Body of pancreas (tissue), 4 donors: Measurements from ENCODE around the gene SLC50A1. TPM values are rescaled to one million over a fixed set of nuclear protein-coding genes. Genes with fewer than 3 reads are reported as not detected.

Source experiments
- ATAC-seq: fragments of 150-250 bp; one replicate; pipeline ENCODE4 v1.9.1; 2016
- DNase-seq, 4 donors: peaks; one replicate each; pipeline ENCODE4 v3.0.0-alpha.2; 2019
- H3K27ac ChIP-seq, 4 donors: fragments of 200-600 bp; sonication (generic); 1 replicate in 3 of 4; 2 replicates in 1 of 4; pipeline versions ENCODE4 v1.5.1 to v1.6.1; 2016 to 2019; ENCODE audit warnings: mild to moderate bottlenecking in 1 of 4, mixed read lengths in 1 of 4, moderate library complexity in 1 of 4
- H3K27me3 ChIP-seq, 2 donors: fragments of 200-600 bp; sonication (generic); one replicate each; pipeline ENCODE4 v1.6.0; 2016; ENCODE audit warnings: mild to moderate bottlenecking in 1 of 2
- H3K36me3 ChIP-seq, 2 donors: fragments of 200-600 bp; sonication (generic); replicated peaks in 1 of 2; 2 replicates each; pipeline ENCODE4 v1.5.1; 2016; ENCODE audit warnings: low read depth in 2 of 2; ENCODE audit not compliant: insufficient read depth in 1 of 2
- H3K4me1 ChIP-seq: fragments of 200-600 bp; sonication (generic); one replicate; pipeline ENCODE4 v1.6.0; 2016
- H3K4me3 ChIP-seq, 2 donors: fragments of 200-600 bp; sonication (generic); 1 replicate in 1 of 2; 2 replicates in 1 of 2; pipeline ENCODE4 v1.5.1; 2016 to 2019
- H3K9me3 ChIP-seq, 3 donors: fragments of 200-600 bp; sonication (generic); 1 replicate in 2 of 3; 2 replicates in 1 of 3; pipeline ENCODE4 v1.5.1; 2016
- POLR2A ChIP-seq, 3 donors: fragments of 450-650 bp; IDR thresholded peaks; one replicate each; pipeline ENCODE4 v1.6.1; 2016; ENCODE audit warnings: antibody characterized with exemption in 3 of 3, mild to moderate bottlenecking in 2 of 3
- WGBS, 2 donors: methylation state at CpG; one replicate each; pipeline ENCODE4 v1.1.5; 2017; 5-methylcytosine and 5-hydroxymethylcytosine counted together
- intact Hi-C: fragments of 100-400 bp; cut with DNase I; formaldehyde crosslinking; loops from one replicate; pipeline ENCODE4 v1.15.1; 2023
- total RNA-seq, 2 donors: library from RNA; depleted of rRNA; stranded (reverse); fragments of >200 nt; gene quantifications; one replicate each; pipeline ENCODE4 v1.1.0, GENCODE V29; 2016
- TF ChIP-seq, protein P1 (sequence below), 7 experiments: fragments of 450-650 bp in 4 of 7; fragments of 200-600 bp in 3 of 7; sonication (generic) in 3 of 7; IDR thresholded peaks; one replicate each; pipeline ENCODE4 v1.5.1; 2016 to 2019; ENCODE audit warnings: antibody characterized with exemption in 7 of 7

Gene SLC50A1
- total RNA-seq, 2 donors from 2014 or later = 13.7 to 25.7 TPM

DNA sequence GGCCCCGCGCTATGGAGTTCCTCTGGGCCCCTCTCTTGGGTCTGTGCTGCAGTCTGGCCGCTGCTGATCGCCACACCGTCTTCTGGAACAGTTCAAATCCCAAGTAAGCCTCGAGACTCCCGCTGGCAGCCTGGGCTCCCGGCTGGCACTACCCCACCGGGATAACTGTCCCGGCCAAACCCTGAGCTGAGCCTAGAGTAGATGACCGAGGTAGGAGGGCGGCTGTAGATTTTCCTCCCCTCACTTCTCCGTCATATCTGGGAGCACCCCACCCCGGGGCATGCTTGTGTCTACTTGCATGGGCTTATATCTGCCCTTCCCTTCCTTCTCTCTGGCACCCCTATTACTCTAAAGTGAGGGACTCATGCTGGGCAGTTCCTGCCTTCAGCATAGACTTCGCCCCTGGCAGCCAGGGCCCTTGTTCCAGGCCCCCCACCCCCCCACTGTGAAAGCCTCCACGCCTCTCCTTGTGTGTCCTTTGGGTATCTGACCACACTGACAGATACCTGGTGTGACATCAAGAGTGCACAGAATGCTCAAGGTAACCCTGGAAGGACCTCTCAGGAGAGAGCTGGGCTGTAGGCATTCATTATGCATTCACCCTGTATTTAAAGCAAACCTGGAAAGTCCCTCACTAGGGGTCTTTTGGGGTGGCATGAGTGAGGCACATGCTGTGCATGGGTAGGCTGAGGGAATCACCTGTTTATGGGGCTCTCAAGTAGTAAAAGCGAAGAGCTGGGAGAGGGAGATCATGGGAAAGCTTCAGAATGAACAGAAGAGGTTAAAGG is 7.5 kb upstream of the SLC50A1 start:
- WGBS, 2 donors = 2 to 16% methylated on average over 1 to 17 of the region's 17 CpGs
- Histone ChIP-seq H3K4me1 (peaks cover 67% of the 10 kb centered on the region), H3K9me3 (no peaks in the 10 kb centered on the region), H3K36me3 (peaks cover 0 to 4% of the 10 kb centered on the region in 2 donors), H3K27ac (peak overlapping the region; percentile 94 to 99 (median 98)), H3K4me3 (peak overlapping the region; percentile 79 to 91), H3K27me3 (no peaks in the 10 kb centered on the region)
- TF ChIP-seq, protein P1, sequence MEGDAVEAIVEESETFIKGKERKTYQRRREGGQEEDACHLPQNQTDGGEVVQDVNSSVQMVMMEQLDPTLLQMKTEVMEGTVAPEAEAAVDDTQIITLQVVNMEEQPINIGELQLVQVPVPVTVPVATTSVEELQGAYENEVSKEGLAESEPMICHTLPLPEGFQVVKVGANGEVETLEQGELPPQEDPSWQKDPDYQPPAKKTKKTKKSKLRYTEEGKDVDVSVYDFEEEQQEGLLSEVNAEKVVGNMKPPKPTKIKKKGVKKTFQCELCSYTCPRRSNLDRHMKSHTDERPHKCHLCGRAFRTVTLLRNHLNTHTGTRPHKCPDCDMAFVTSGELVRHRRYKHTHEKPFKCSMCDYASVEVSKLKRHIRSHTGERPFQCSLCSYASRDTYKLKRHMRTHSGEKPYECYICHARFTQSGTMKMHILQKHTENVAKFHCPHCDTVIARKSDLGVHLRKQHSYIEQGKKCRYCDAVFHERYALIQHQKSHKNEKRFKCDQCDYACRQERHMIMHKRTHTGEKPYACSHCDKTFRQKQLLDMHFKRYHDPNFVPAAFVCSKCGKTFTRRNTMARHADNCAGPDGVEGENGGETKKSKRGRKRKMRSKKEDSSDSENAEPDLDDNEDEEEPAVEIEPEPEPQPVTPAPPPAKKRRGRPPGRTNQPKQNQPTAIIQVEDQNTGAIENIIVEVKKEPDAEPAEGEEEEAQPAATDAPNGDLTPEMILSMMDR (IDR thresholded peaks at IDR 0.05) = no peak
- no peak for TF ChIP-seq POLR2A (IDR thresholded peaks at IDR 0.05)
- ATAC-seq (no peak), DNase-seq (no peak)
- intact Hi-C loops = loop anchor here (5.0 kb wide), 1 partner anchor 36 kb away; no protein-coding TSS in a partner anchor

DNA sequence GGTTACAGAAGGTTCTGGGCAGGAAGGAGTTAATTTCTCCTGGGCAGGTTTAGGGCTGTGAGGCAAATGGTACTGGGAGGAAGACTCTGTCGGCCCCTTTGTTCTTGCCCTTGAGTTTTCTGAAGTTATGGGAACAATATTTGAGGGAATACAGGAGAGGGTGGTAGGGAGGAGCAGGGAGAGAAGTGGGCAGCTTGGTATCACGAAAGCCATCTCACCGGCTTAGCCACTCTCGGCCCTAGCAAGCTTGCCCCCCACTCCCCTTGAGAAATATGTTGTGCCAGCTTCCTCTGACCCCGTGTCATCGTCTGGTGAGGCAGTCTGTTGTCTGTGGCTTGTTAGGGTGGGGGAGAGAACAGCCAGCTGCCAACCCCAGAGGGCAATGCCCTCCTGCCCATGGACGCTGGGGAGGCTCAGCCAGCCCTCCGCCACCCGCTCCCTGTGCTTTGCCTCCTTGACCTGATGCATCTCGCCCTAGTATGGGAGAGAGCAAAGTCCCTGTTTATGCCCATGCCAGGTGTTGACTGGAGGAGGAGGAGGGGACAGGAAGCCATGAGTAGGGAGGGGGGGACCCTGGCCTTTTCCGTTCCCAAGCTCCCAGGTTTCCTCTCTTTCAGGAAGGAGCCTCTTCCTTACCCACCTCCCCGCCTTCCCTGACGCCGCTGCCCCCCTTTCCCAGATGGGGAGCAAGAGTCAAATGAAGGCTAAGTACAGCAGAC is 6.7 kb upstream of the SLC50A1 start:
- peak; percentile 65 to 84 (median 78) for DNase-seq
- peak; percentile 67 to 69 (median 67) for TF ChIP-seq POLR2A (IDR thresholded peaks at IDR 0.05)
- TF ChIP-seq, protein P1 (IDR thresholded peaks at IDR 0.05) = no peak
- no peaks in the 10 kb centered on the region for H3K9me3 ChIP-seq
- H3K27me3 ChIP-seq = no peaks in the 10 kb centered on the region
- peak overlapping the region; percentile 51 to 79 for H3K4me3 ChIP-seq
- peaks cover 74% of the 10 kb centered on the region for H3K4me1 ChIP-seq
- peaks cover 4 to 6% of the 10 kb centered on the region in 2 donors for H3K36me3 ChIP-seq
- H3K27ac ChIP-seq = peak overlapping the region; percentile 94 to 99 (median 98)
- intact Hi-C loops = loop anchor here (5.0 kb wide), 1 partner anchor 37 kb away; no protein-coding TSS in a partner anchor
- 1 to 3% methylated on average over 14 of the region's 14 CpGs for WGBS, 2 donors
- peak; percentile 38 for ATAC-seq

DNA sequence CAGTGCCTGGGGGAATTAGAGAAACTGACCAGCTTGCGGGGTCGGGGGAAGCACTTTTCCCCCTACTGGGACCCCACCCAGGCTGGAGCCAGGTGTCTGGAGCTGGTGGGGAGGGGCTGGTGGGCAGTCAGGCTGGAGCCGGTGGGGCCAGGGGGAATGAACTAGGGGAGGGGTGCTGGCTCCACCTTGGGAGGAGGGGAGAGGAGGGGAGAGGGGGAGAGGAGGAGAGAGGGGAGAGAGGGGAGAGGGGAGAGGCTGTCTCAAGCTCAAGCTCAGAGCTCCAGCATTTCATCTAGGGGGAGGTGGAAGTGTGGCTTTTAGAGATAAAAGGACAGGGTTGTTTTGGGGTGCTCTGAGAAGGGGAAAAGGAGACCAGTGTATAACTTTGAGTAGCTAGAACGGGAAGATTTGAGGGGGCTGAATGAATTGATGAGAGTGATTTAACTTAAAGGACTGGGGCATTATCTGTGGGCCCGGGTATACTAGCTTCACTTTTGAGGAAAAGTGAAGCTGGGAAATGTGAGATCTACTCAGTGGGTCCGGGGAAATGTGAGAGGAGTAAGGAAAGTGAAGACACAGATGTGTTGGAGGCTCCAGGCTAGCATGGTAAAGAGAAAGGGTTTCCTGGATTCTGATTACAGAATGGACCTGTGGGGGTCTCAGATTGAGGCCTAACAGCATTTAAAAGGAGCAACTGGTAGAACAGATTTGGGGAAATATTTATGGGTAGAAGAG is 5.2 kb upstream of the SLC50A1 start:
- TF ChIP-seq POLR2A (IDR thresholded peaks at IDR 0.05) = no peak
- TF ChIP-seq, protein P1 (IDR thresholded peaks at IDR 0.05) = no peak
- no peak for ATAC-seq
- peaks cover 4 to 9% of the 10 kb centered on the region in 2 donors for H3K36me3 ChIP-seq
- DNase-seq = no peak
- H3K27me3 ChIP-seq = no peaks in the 10 kb centered on the region
- peak overlapping the region; percentile 94 to 99 (median 98) for H3K27ac ChIP-seq
- 14 to 16% methylated on average over 6 of the region's 6 CpGs for WGBS, 2 donors
- peak overlapping the region in 1 of 2 donors; percentile 17 for H3K4me3 ChIP-seq
- intact Hi-C loops = loop anchor here (5.0 kb wide), 1 partner anchor 37 kb away; no protein-coding TSS in a partner anchor
- H3K9me3 ChIP-seq = no peaks in the 10 kb centered on the region
- peaks cover 80% of the 10 kb centered on the region for H3K4me1 ChIP-seq

DNA sequence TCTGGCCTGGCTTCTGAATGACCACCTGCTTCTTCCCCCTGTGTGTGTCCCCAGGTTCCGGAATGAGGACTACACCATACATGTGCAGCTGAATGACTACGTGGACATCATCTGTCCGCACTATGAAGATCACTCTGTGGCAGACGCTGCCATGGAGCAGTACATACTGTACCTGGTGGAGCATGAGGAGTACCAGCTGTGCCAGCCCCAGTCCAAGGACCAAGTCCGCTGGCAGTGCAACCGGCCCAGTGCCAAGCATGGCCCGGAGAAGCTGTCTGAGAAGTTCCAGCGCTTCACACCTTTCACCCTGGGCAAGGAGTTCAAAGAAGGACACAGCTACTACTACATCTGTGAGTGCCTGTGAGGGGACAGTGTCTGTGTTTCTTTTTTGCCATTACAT is 4.4 kb upstream of the SLC50A1 start:
- ATAC-seq = no peak
- Histone ChIP-seq H3K27me3 (no peaks in the 10 kb centered on the region), H3K27ac (peak overlapping the region; percentile 61 to 99 (median 95)), H3K36me3 (peaks cover 4 to 9% of the 10 kb centered on the region in 2 donors), H3K4me1 (peaks cover 72% of the 10 kb centered on the region), H3K4me3 (no peak overlapping the region), H3K9me3 (no peaks in the 10 kb centered on the region)
- DNase-seq = peak; percentile 80 to 92 (median 88)
- TF ChIP-seq POLR2A (IDR thresholded peaks at IDR 0.05) = peak in 2 of 3 donors; percentile 30 to 39
- TF ChIP-seq, protein P1 (IDR thresholded peaks at IDR 0.05) = no peak
- intact Hi-C loops = loop anchor here (5.0 kb wide), 1 partner anchor 36 kb away; no protein-coding TSS in a partner anchor
- WGBS, 2 donors = 21 to 38% methylated on average over 8 of the region's 8 CpGs
